Nephron progenitor cell (in vitro differentiated cells): ENCODE data around the gene LRG1.
A peak's percentile ranks its signal among the peaks of the same experiment; 100 is the strongest.

Experiments used
- DNase-seq: peaks from one replicate; pipeline ENCODE4 v3.0.0; 2021
- H3K27ac Mint-ChIP-seq: 2 replicates; pipeline ENCODE4 v1.8.0; 2021; ENCODE audit warnings: mild to moderate bottlenecking, moderate library complexity, mixed read lengths
- H3K27me3 Mint-ChIP-seq: 2 replicates; pipeline ENCODE4 v1.8.0; 2021; ENCODE audit warnings: mild to moderate bottlenecking, low read depth, mixed read lengths; ENCODE audit not compliant: poor library complexity
- H3K36me3 Mint-ChIP-seq: 2 replicates; pipeline ENCODE4 v1.8.0; 2021; ENCODE audit warnings: low read depth, mixed read lengths
- H3K4me1 Mint-ChIP-seq: 2 replicates; pipeline ENCODE4 v1.8.0; 2021; ENCODE audit warnings: mixed read lengths
- H3K4me3 Mint-ChIP-seq: 2 replicates; pipeline ENCODE4 v1.8.0; 2021; ENCODE audit warnings: mild to moderate bottlenecking, moderate library complexity, mixed read lengths
- H3K9me3 Mint-ChIP-seq: 2 replicates; pipeline ENCODE4 v1.8.0; 2021; ENCODE audit warnings: mild to moderate bottlenecking, moderate library complexity, mixed read lengths
- CTCF ChIP-seq: fragments of 200-600 bp; sonication (generic); IDR thresholded peaks from 2 replicates; pipeline ENCODE4 v1.5.0; 2021; ENCODE audit warnings: antibody characterized with exemption

LRG1 gene

GRCh38 chr19:4493929-4494690 lies 45.7 kb downstream of the LRG1 start:
- H3K36me3 Mint-ChIP-seq = peaks cover 4% of the 10 kb centered on the region
- no peak for DNase-seq
- no peak overlapping the region for H3K4me3 Mint-ChIP-seq
- H3K27me3 Mint-ChIP-seq = no peaks in the 10 kb centered on the region
- no peak overlapping the region for H3K27ac Mint-ChIP-seq
- TF ChIP-seq CTCF = no peak
- H3K9me3 Mint-ChIP-seq = no peaks in the 10 kb centered on the region
- H3K4me1 Mint-ChIP-seq = no peaks in the 10 kb centered on the region

GRCh38 chr19:4493104-4493928 lies 46.5 kb downstream of the LRG1 start:
- Mint-ChIP-seq H3K9me3 (no peaks in the 10 kb centered on the region), H3K4me3 (no peak overlapping the region), H3K27ac (no peak overlapping the region), H3K4me1 (no peaks in the 10 kb centered on the region), H3K27me3 (no peaks in the 10 kb centered on the region), H3K36me3 (peaks cover 8% of the 10 kb centered on the region)
- DNase-seq = no peak
- TF ChIP-seq CTCF = no peak

- no peak overlapping the region for H3K27ac Mint-ChIP-seq
- TF ChIP-seq CTCF = no peak
- H3K36me3 Mint-ChIP-seq = peaks cover 12% of the 10 kb centered on the region
- H3K4me1 Mint-ChIP-seq = no peaks in the 10 kb centered on the region
- no peak overlapping the region for H3K4me3 Mint-ChIP-seq
- DNase-seq = no peak
- H3K9me3 Mint-ChIP-seq = no peaks in the 10 kb centered on the region
- no peaks in the 10 kb centered on the region for H3K27me3 Mint-ChIP-seq
Observed at GRCh38 chr19:4492337-4493103, 47.3 kb downstream of the LRG1 start.

- no peak for TF ChIP-seq CTCF
- Mint-ChIP-seq H3K4me3 (no peak overlapping the region), H3K4me1 (no peaks in the 10 kb centered on the region), H3K27ac (no peak overlapping the region), H3K36me3 (peaks cover 20% of the 10 kb centered on the region), H3K9me3 (no peaks in the 10 kb centered on the region), H3K27me3 (no peaks in the 10 kb centered on the region)
- DNase-seq = no peak
Observed at GRCh38 chr19:4491446-4491845, 48.4 kb downstream of the LRG1 start.

- H3K4me1 Mint-ChIP-seq = no peaks in the 10 kb centered on the region
- peak overlapping the region; percentile 42 for H3K27ac Mint-ChIP-seq
- no peaks in the 10 kb centered on the region for H3K9me3 Mint-ChIP-seq
- H3K4me3 Mint-ChIP-seq = no peak overlapping the region
- no peak for TF ChIP-seq CTCF
- H3K36me3 Mint-ChIP-seq = peaks cover 32% of the 10 kb centered on the region
- H3K27me3 Mint-ChIP-seq = peaks cover 3% of the 10 kb centered on the region
- no peak for DNase-seq
Observed at GRCh38 chr19:4488496-4488895, 51.3 kb downstream of the LRG1 start.
